Stromal cell of bone marrow (primary cell): Measurements from ENCODE around the gene CD3G.
"Not testable (repeated sequence)": the region's sequence is repeated elsewhere in the genome, so short reads cannot be mapped to it uniquely, and the experiment has no call there.

ENCODE experiments used
- DNase-seq: peaks from one replicate; pipeline ENCODE4 v3.0.0-alpha.2; 2012; ENCODE audit warnings: low read depth

The CD3G gene

GRCh38 chr11:118343981-118344515, at the start of gene CD3G:
TSS of gene CD3G (plus strand) at chr11:118344344. CDS start at chr11:118344424, 80 bp downstream.
- DNase-seq, result no peak

GRCh38 chr11:118295199-118295598, 48.9 kb upstream of the CD3G start:
- DNase-seq, result no peak

- no peak for DNase-seq
Observed at GRCh38 chr11:118295815-118296454, 48.2 kb upstream of the CD3G start.

- DNase-seq, result no peak
Observed at GRCh38 chr11:118301600-118302195, 42.4 kb upstream of the CD3G start.

- no peak for DNase-seq
Observed at GRCh38 chr11:118304227-118304567, 39.9 kb upstream of the CD3G start.

GRCh38 chr11:118304568-118305248, 39.4 kb upstream of the CD3G start, which contains the start of gene CD3E:
TSS of gene CD3E (plus strand) at chr11:118304730. CDS start at chr11:118304953, 223 bp downstream.
- no peak for DNase-seq

GRCh38 chr11:118305726-118306125, 38.4 kb upstream of the CD3G start:
- no peak for DNase-seq

GRCh38 chr11:118306556-118306955, 37.6 kb upstream of the CD3G start:
- DNase-seq, result no peak

GRCh38 chr11:118308995-118309528, 35.1 kb upstream of the CD3G start:
- not testable (repeated sequence) for DNase-seq

- no peak for DNase-seq
Observed at GRCh38 chr11:118310271-118310670, 33.9 kb upstream of the CD3G start.

- DNase-seq, result no peak
Observed at GRCh38 chr11:118310781-118311485, 33.2 kb upstream of the CD3G start.

- no peak for DNase-seq
Observed at GRCh38 chr11:118311518-118311917, 32.6 kb upstream of the CD3G start.

- no peak for DNase-seq
Observed at GRCh38 chr11:118312328-118312727, 31.8 kb upstream of the CD3G start.

GRCh38 chr11:118313242-118313641, 30.9 kb upstream of the CD3G start:
- no peak for DNase-seq

GRCh38 chr11:118314988-118315411, 29.1 kb upstream of the CD3G start:
- no peak for DNase-seq

GRCh38 chr11:118318124-118318523, 26.0 kb upstream of the CD3G start:
- DNase-seq, result no peak

- DNase-seq, result no peak
Observed at GRCh38 chr11:118318581-118319336, 25.4 kb upstream of the CD3G start.

GRCh38 chr11:118319337-118319707, 24.8 kb upstream of the CD3G start:
- DNase-seq, result no peak

- DNase-seq, result no peak
Observed at GRCh38 chr11:118320515-118320914, 23.6 kb upstream of the CD3G start.

GRCh38 chr11:118321386-118322082, 22.6 kb upstream of the CD3G start:
- DNase-seq, result no peak

- no peak for DNase-seq
Observed at GRCh38 chr11:118322721-118323120, 21.4 kb upstream of the CD3G start.
